ENCODE data around the gene CDCA8. TPM values are rescaled to one million over a fixed set of nuclear protein-coding genes. Genes with fewer than 3 reads are reported as not detected.

CDCA8 gene
- total RNA-seq, 1 experiment from 2014 or later, result 64.7 TPM

GRCh38 chr1:37670133-37670532 lies 22.2 kb upstream of the CDCA8 start:
- TF ChIP-seq, protein P1, sequence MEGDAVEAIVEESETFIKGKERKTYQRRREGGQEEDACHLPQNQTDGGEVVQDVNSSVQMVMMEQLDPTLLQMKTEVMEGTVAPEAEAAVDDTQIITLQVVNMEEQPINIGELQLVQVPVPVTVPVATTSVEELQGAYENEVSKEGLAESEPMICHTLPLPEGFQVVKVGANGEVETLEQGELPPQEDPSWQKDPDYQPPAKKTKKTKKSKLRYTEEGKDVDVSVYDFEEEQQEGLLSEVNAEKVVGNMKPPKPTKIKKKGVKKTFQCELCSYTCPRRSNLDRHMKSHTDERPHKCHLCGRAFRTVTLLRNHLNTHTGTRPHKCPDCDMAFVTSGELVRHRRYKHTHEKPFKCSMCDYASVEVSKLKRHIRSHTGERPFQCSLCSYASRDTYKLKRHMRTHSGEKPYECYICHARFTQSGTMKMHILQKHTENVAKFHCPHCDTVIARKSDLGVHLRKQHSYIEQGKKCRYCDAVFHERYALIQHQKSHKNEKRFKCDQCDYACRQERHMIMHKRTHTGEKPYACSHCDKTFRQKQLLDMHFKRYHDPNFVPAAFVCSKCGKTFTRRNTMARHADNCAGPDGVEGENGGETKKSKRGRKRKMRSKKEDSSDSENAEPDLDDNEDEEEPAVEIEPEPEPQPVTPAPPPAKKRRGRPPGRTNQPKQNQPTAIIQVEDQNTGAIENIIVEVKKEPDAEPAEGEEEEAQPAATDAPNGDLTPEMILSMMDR (conservative IDR thresholded peaks at IDR 0.05; ENCODE audit: low read depth, low read length), result no peak
- TF ChIP-seq EZH2 (IDR thresholded peaks at IDR 0.05; ENCODE audit: borderline replicate concordance, low read depth, low read length, poor library complexity, severe bottlenecking), result no peak
- no peak for DNase-seq (ENCODE audit: low spot score)
- no peak overlapping the region for H3K4me3 ChIP-seq (ENCODE audit: low read depth, low read length, poor library complexity, severe bottlenecking)
- CTCF ChIA-PET, result no interaction called here
- BruUV-seq (replicated peaks), result no TSS peak
- POLR2A ChIA-PET (ENCODE audit: low non-redundant PET), result no interaction called here
- no peaks in the 10 kb centered on the region for H3K9me3 ChIP-seq (ENCODE audit: low read depth, low read length, poor library complexity, severe bottlenecking)
- H3K27me3 ChIP-seq (replicated peaks; ENCODE audit: insufficient read depth, low read depth, low read length, poor library complexity), result peaks cover 43% of the 10 kb centered on the region
- no peaks in the 10 kb centered on the region for H3K36me3 ChIP-seq (ENCODE audit: insufficient read depth, low read length, poor library complexity, severe bottlenecking)
- intact Hi-C loops (cut with micrococcal nuclease; ENCODE audit: unreplicated experiment), result no loop called here
- H3K27ac ChIP-seq (ENCODE audit: low read depth, low read length, poor library complexity, severe bottlenecking), result no peak overlapping the region
- H3K4me1 ChIP-seq (ENCODE audit: insufficient read depth, low read length, poor library complexity, severe bottlenecking), result no peaks in the 10 kb centered on the region

- CTCF ChIA-PET, result no interaction called here
- peaks cover 43% of the 10 kb centered on the region for H3K27me3 ChIP-seq (replicated peaks; ENCODE audit: insufficient read depth, low read depth, low read length, poor library complexity)
- POLR2A ChIA-PET (ENCODE audit: low non-redundant PET), result no interaction called here
- H3K4me3 ChIP-seq (ENCODE audit: low read depth, low read length, poor library complexity, severe bottlenecking), result no peak overlapping the region
- H3K4me1 ChIP-seq (ENCODE audit: insufficient read depth, low read length, poor library complexity, severe bottlenecking), result no peaks in the 10 kb centered on the region
- H3K27ac ChIP-seq (ENCODE audit: low read depth, low read length, poor library complexity, severe bottlenecking), result no peak overlapping the region
- TF ChIP-seq, protein P1 (conservative IDR thresholded peaks at IDR 0.05; ENCODE audit: low read depth, low read length), result no peak
- TF ChIP-seq EZH2 (IDR thresholded peaks at IDR 0.05; ENCODE audit: borderline replicate concordance, low read depth, low read length, poor library complexity, severe bottlenecking), result no peak
- intact Hi-C loops (cut with micrococcal nuclease; ENCODE audit: unreplicated experiment), result no loop called here
- DNase-seq (ENCODE audit: low spot score), result no peak
- H3K9me3 ChIP-seq (ENCODE audit: low read depth, low read length, poor library complexity, severe bottlenecking), result no peaks in the 10 kb centered on the region
- no peaks in the 10 kb centered on the region for H3K36me3 ChIP-seq (ENCODE audit: insufficient read depth, low read length, poor library complexity, severe bottlenecking)
- BruUV-seq (replicated peaks), result no TSS peak
Measured at GRCh38 chr1:37671261-37671660, 21.1 kb upstream of the CDCA8 start.

GRCh38 chr1:37672136-37672870 lies 20.0 kb upstream of the CDCA8 start:
- Histone ChIP-seq H3K27ac (ENCODE audit: low read depth, low read length, poor library complexity, severe bottlenecking) (no peak overlapping the region), H3K9me3 (ENCODE audit: low read depth, low read length, poor library complexity, severe bottlenecking) (no peaks in the 10 kb centered on the region), H3K27me3 (replicated peaks; ENCODE audit: insufficient read depth, low read depth, low read length, poor library complexity) (peaks cover 43% of the 10 kb centered on the region), H3K4me1 (ENCODE audit: insufficient read depth, low read length, poor library complexity, severe bottlenecking) (no peaks in the 10 kb centered on the region), H3K4me3 (ENCODE audit: low read depth, low read length, poor library complexity, severe bottlenecking) (no peak overlapping the region), H3K36me3 (ENCODE audit: insufficient read depth, low read length, poor library complexity, severe bottlenecking) (no peaks in the 10 kb centered on the region)
- CTCF ChIA-PET, result no interaction called here
- intact Hi-C loops (cut with micrococcal nuclease; ENCODE audit: unreplicated experiment), result no loop called here
- TF ChIP-seq EZH2 (IDR thresholded peaks at IDR 0.05; ENCODE audit: borderline replicate concordance, low read depth, low read length, poor library complexity, severe bottlenecking), result no peak
- TF ChIP-seq, protein P1 (conservative IDR thresholded peaks at IDR 0.05; ENCODE audit: low read depth, low read length), result no peak
- POLR2A ChIA-PET (ENCODE audit: low non-redundant PET), result no interaction called here
- DNase-seq (ENCODE audit: low spot score), result no peak
- no TSS peak for BruUV-seq (replicated peaks)

Data from A673 (cell line).